AG04449 (cell line): ENCODE data around the gene TMEM256.
A peak's percentile ranks its signal among the peaks of the same experiment; 100 is the strongest.

Experiments
- CTCF ChIA-PET: fragments of 350-600 bp; formaldehyde crosslinking; extraction: SDS; loops from one replicate; lab custom pipeline; 2021; ENCODE audit warnings: antibody characterized with exemption; lab: Yijun Ruan, JAX
- POLR2A ChIA-PET: fragments of 400-600, 350-600 bp; formaldehyde crosslinking; extraction: SDS; loops from one replicate; lab custom pipeline; 2020; ENCODE audit warnings: antibody characterized with exemption, inconsistent platforms; lab: Yijun Ruan, JAX
- DNase-seq: peaks from one replicate; pipeline ENCODE4 v3.0.0-alpha.2; 2010; ENCODE audit warnings: low read depth, low spot score
- H3K4me3 ChIP-seq: 2 replicates; pipeline ENCODE4 v1.5.1; 2011; ENCODE audit warnings: low read depth, mild to moderate bottlenecking, control low read depth, low read length
- TF ChIP-seq, protein P1 (sequence below): IDR thresholded peaks from one replicate; pipeline ENCODE4 v1.5.1; 2011; ENCODE audit warnings: mild to moderate bottlenecking, moderate library complexity, low read length, control low read depth, inconsistent platforms; ENCODE audit not compliant: insufficient read depth; ENCODE audit errors: missing control alignments

TMEM256 gene

DNA sequence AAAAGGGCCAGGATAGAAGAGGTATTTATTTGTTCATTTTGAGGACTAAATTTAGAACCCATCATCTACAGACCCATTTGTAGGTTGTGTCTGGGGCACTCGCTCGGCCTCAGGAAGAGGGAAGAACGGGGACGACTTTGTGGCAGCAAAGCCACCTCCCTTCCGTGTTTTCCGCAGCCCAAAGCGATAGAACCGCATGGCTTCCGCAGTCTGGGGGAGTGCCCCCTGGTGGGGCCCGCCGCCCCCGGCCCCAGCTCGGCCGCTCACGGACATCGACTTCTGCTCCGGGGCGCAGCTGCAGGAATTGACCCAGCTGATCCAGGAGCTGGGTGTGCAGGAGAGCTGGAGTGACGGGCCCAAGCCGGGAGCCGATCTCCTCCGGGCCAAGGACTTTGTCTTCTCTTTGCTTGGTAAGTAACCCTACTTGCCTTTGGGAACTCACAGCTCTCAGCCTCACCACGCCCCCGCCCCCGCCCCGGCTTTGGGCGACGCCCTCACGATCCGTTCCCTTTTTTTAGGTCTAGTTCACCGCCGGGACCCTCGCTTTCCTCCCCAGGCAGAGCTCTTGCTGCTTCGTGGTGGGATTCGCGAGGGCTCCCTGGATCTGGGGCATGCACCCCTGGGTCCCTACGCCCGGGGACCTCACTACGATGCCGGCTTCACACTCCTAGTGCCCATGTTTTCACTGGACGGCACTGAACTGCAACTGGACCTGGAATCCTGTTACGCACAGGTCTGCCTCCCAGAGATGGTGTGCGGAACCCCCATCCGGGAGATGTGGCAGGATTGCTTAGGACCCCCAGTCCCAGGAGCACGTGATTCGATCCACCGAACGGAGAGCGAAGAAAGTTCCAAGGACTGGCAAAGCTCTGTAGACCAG lies 32.0 kb upstream of the TMEM256 start:
- peak overlapping the region; percentile 56 for H3K4me3 ChIP-seq
- ChIA-PET CTCF (interaction anchor here (1.1 to 5.3 kb wide), 24 partner anchors 11 to 158 kb away, joined by 3 to 62 read pairs (median 6); partner anchors contain the start of genes CHRNB1, NLGN2, PLSCR3 and SENP3), POLR2A (interaction anchor here (0.5 to 2.9 kb wide), 7 partner anchors 22 to 49 kb away, joined by 3 to 19 read pairs (median 4); partner anchors contain the start of genes PLSCR3, POLR2A, TMEM256 and ZBTB4)
- no peak for DNase-seq
- TF ChIP-seq, protein P1, sequence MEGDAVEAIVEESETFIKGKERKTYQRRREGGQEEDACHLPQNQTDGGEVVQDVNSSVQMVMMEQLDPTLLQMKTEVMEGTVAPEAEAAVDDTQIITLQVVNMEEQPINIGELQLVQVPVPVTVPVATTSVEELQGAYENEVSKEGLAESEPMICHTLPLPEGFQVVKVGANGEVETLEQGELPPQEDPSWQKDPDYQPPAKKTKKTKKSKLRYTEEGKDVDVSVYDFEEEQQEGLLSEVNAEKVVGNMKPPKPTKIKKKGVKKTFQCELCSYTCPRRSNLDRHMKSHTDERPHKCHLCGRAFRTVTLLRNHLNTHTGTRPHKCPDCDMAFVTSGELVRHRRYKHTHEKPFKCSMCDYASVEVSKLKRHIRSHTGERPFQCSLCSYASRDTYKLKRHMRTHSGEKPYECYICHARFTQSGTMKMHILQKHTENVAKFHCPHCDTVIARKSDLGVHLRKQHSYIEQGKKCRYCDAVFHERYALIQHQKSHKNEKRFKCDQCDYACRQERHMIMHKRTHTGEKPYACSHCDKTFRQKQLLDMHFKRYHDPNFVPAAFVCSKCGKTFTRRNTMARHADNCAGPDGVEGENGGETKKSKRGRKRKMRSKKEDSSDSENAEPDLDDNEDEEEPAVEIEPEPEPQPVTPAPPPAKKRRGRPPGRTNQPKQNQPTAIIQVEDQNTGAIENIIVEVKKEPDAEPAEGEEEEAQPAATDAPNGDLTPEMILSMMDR, result no peak

DNA sequence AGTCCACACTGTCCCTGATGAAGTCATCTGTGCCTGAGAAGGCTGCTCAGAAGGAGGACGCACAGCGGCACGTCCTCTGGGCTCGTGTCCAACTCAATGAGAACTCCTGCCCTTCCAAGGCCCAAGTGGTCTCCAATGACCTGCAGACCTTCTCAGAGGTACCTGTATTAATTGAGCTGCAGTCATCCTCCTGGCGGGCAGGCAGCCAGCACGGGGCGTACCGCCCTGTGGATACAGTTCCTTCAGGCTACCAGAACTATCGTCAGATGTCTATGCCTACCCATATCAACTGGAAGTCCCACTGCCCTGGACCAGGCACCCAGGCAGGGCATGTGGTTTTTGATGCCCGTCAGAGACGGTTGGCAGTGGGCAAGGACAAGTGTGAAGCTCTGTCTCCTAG lies 28.4 kb upstream of the TMEM256 start:
- no peak overlapping the region for H3K4me3 ChIP-seq
- TF ChIP-seq, protein P1, result no peak
- ChIA-PET CTCF (interaction anchor here (0.8 to 1.9 kb wide), 2 partner anchors 77 to 129 kb away, joined by 3 to 7 read pairs; partner anchors contain the start of genes SENP3 and TMEM95), POLR2A (no interaction called here)
- no peak for DNase-seq

DNA sequence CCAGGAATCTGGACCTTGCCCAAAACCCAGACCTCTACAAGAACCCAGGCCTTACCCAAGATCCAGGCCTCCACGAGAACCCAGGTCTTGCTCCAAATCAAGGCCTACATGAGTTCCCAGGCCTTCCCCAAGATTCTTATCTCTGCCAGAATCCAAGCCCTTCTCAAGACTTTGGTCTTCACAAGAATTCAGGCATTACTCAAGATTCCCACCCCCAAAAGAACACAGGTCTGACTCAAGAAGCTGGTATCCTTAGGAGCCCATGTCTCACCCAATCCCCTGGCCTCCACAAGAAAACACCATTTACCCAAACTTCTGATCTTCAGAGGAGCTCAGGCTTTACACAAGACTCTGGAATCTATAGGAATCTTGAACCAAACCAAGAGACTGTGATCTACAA lies 27.3 kb upstream of the TMEM256 start:
- TF ChIP-seq, protein P1, result no peak
- ChIA-PET CTCF (interaction anchor here (1.9 kb wide), 1 partner anchor 75 kb away, joined by 7 read pairs; the partner anchor contains the start of gene TMEM95), POLR2A (no interaction called here)
- DNase-seq, result no peak
- no peak overlapping the region for H3K4me3 ChIP-seq

DNA sequence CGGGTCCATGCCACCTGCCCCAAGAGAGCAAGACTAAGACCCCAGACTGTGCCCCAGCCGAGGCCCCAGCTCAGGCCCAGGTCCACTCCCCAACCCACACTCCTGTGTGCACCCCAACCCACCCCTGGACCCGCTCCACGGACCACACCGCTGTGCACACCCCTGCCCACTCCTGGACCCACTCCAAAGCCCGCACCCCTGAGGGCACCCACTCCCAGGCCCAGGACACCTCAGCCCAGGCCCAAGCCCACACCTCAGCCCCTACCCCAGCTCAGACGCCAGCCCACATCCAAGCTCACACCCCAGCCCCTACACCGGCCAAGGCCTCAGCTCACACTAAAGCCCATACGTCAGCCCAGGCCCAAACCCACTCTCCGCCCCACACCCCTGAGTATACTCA lies 25.8 kb upstream of the TMEM256 start:
- ChIA-PET POLR2A (no interaction called here), CTCF (no interaction called here)
- no peak for DNase-seq
- H3K4me3 ChIP-seq, result no peak overlapping the region
- TF ChIP-seq, protein P1, result no peak

DNA sequence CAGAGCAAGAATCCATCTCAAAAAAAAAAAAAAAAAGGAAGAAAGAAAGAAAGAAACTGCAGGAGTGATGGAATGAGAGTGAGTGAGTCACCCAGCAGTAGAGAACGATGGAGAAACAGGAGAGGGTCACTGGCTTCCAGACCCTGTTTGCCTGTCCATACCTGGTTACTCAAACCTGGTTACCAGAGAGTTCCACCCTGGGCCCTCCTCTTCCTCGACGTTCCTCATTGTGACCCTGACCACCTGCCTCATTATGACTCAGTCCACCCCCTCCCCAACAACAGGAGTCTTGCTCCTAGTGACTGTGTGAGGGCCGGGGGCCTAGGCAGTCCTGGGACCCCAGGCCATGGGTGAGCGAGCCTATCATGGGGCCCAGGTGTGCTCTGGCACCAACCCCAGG lies 24.7 kb upstream of the TMEM256 start, which contains the start of gene SPEM3:
Gene SPEM3 (plus strand): TSS at position 301 of the 400 bp plus-strand sequence. CDS start 46 bp downstream, at position 347.
- H3K4me3 ChIP-seq, result no peak within 1 kb of the TSS
- ChIA-PET CTCF (interaction anchor here (0.6 to 0.7 kb wide), 2 partner anchors 17 to 86 kb away, joined by 3 to 4 read pairs; no protein-coding TSS in a partner anchor), POLR2A (interaction anchor here (0.6 kb wide), 1 partner anchor 8 kb away, joined by 3 read pairs; no protein-coding TSS in a partner anchor)
- no peak for DNase-seq
- TF ChIP-seq, protein P1, result no peak

DNA sequence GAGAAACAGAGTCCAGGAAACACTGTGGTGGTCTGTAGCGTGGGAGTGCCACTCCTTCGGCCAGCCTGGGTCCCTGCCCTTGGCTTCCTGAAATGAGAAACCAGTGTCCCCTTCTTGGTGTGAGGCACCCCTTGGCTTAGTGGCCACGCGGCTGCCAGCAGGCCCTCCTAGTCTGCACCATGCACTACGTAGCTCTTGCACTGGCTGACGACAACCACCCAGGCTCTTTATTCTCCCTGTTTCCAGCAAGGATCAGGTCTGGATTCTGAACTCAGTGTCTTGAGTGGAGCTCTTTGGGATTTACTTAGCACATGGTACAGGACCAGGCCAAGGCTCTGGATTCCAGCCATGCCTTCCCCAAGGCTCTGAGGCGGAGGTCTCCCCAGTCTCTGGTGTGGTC lies 23.7 kb upstream of the TMEM256 start:
- TF ChIP-seq, protein P1, result no peak
- POLR2A ChIA-PET, result no interaction called here
- no peak for DNase-seq
- CTCF ChIA-PET, result interaction anchor here (1.4 kb wide), 1 partner anchor 133 kb away, joined by 3 read pairs; no protein-coding TSS in a partner anchor
- H3K4me3 ChIP-seq, result no peak overlapping the region
